Kidney glomerular epithelial cell (primary cell): ENCODE measurements around the gene GALE.
"Not testable (repeated sequence)": the region's sequence is repeated elsewhere in the genome, so short reads cannot be mapped to it uniquely, and the experiment has no call there.

Experiments
- DNase-seq: peaks from one replicate; lab custom pipeline; 2025; lab: John Stamatoyannopoulos, UW

GALE gene

DNA sequence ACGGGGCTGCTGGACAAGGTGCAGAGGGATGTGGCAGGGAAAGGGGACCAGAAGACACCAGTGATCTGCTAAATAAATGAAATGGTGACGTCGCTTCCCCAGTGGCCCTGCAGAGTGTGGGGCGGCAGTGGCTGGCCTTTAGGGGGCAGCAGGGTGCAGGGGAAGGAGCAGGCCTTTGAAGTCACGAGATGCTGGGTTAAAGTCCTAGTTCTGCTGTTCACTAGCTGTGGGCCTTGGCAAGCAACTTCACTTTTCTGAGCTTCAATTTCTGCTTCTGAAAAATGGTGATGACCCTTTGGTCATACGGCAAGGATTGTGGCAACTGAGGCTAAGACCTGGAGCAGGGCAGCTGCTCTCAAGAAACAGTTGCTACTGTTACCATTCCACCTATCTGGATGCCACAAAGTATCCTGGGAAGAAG lies 9.2 kb upstream of the GALE start:
- DNase-seq, result peak; percentile 47

DNA sequence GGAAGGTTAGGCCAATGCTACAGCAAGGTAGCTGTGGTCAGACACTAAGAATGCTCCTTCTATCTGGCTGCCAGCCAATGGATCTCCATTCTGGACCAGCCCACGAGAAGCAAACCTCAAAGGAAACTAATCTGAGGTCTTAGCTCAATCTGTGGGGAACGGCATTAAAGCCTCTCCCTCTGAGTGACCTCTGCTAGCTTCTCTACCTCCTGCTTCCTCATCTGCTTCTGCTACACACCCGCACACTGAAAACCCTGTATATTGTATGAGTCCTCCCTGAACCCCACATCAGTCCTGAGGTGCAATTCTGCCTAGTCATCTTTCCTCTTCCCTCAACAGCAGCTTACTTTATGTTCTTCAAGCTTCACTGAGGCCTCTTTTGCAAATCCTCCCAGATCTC lies 6.9 kb upstream of the GALE start:
- DNase-seq, result no peak

DNA sequence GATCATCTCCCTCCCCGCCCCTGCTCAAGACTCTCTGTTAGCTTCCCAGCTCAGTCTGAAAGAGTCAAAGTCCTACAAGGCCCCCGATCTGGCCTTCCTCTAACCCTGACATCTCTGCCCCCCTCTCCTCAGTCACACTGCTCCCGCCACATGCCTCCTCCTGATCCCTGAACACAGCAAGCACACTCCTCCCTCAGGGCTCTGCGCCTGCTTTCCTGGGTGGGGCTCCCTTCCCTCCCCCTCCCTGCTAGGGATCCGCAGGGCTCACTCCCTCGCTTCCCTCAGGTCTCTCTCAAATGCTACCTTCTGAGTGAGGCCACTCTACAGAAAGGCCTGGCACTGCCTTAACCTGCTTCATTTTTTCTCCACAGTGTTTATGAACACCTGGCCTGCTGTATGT lies 5.7 kb upstream of the GALE start:
- no peak for DNase-seq

DNA sequence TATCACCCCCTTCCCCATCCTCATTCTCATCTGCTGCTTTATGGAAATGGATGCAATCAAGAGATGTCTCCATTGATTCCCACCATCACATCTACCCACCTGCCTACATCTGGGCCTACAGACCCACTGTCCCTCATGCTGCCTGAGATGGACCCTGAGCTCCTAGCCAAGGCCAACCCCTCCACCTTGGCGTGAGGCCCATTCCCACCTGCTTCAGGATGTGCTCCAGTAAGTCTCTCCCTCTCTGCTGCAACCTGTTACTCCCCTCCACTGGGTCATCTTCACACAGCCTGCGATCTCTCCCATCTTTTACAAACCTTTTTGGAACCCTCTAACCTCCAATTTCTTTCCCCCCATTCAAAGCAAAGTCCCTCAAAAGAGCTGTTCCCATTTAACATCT lies 4.5 kb upstream of the GALE start:
- DNase-seq, result no peak

DNA sequence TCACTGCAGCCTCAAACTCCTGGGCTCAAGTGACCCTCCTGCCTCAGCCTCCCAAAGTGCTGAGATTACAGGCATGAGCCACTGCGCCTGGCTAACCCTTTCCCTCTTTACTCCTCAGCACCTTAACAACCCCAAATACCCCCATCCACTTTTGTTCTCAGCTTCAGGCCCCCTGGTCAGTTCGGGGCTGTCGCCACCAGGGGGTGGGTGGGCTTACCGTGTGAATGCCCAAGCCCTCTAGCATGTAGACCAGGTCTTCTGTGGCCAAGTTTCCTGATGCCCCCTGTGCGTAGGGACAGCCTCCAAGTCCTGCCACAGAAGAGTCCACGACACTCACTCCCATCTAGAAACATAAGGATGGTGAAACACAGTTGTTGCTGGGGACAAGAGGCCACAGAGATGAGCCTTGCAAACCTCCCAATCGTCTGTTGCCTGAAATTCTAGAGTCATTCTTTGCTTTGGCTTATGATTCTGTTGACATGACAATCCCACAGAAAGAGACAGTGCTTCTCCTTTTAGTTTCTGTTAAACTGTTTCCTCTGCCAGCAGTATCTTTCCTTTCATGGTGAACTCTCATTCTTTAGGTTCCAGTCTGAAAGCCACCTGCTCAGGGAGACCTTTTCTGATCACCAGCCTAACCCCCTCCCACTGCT lies 3.8 kb upstream of the GALE start:
- DNase-seq, result no peak

DNA sequence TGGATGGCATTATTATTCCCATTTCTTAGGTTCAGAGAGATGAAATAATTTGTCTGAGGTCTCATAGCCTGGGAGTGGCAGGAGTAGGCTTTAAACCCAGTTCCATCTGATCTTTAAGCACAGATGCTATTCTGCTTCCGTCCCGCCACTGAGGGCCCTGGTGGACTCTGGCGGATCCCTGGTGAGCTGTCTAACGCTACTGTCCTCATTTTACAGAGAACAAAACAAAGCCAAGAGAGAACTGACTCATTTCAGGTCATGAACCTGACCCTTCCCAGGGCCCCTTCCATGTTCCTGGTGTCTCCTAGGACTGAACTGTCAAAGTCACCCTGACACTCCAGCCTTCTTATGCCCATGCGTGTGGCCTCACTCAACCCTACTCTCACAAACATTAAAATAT lies 3.1 kb upstream of the GALE start:
- no peak for DNase-seq

DNA sequence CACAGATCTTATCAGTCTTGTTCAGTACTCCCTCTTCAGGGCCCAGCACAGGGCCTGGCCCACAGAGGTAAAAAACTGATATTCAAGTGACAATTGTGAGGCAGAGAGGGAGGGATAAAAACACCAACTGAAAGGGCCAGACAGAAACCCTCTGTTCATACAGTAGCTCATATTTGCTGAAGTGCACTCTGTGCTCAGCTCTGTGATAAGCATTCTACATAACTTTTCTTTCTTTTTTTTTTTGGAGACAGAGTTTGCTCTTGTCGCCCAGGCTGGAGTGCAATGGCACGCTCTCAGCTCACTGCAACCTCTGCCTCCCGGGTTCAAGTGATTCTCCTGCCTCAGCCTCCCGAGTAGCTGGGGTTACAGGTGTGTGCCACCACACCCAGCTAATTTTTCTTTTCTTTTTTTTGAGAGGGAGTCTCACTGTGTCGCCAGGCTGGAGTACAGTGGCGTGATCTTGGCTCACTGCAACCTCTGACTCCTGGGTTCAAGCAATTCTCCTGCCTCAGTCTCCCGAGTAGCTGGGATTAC lies 2.3 kb upstream of the GALE start:
- not testable (repeated sequence) for DNase-seq

DNA sequence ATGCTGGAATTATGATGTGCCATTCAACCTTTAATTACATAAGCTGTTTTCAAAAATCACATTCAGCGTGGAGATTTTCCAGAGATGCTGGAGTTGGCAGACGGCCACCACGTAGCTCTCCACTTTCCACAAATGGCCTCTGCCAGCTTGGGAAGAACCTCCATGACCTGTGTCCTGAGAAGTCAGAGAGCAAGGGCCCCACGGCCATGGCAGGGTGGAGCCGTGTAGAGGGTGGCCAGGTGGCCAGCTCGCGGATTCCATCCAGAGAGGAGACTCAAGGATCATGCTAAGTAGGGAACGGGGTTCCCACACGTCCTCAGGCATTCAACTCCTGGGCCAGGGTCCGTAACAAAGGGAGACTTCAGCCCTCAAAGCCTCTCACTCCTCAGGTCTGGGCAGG lies 1.3 kb upstream of the GALE start:
- DNase-seq, result no peak

DNA sequence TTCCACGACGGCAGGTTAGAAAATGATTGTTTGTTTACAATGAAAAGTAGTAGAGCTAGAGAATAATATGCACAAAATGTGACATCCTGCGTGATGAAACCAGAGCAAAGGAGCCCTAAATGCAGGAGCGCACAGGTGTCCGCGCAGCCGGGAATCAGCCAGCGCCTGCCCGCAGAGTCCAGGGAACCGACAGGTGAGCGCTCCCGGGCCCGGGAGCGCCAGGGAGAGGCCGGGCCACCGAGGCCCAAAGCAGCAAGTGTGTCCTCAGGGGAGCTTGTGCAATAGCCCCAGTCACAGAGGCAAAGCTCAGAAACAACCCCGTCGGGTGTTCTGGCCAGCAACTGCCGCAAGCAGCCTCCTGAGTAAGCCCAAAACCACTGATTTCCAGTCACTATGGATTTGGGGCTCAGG lies 789 bp upstream of the GALE start:
- DNase-seq, result no peak

DNA sequence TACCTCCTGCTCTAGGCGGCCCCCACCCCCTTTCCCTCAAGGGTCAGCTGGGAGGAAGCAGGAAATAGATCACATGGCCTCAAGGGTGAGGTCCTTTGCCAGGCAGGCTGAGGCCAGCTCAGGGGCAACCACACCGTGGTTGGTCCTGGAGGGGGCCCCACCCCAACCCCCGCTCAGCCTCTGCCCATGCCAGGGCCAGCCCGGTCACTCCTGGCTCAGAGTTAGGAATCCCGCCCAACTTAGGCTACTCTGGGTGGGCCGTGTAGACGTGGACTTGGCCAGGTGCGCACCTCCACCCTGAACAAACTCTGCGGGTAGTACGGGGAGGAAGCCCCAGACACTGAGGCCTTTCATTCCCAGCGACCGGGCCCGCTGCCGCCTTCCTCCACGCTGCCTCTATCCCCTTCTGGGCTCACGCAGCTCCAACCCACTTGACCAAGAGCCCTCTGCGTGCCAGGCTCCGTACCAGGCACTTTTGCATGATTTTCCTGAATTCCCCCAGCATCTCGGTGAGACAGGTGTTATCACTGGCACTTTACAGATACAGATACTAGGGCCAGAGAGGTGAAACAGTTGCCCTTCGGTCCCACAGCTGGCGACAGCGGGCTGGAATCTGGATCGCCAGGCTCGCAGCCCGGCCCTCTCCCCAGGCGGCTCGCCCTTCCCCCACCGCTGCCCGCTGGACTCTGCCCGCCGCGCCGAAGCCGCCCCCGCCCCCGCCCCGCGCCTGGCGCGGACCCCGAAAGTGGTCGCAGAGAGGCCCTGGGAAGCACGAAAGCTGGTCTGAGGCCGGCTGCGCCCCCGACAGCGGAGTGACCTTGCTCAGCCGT lies 769 bp downstream of the GALE start:
- DNase-seq, result peak; percentile 61

DNA sequence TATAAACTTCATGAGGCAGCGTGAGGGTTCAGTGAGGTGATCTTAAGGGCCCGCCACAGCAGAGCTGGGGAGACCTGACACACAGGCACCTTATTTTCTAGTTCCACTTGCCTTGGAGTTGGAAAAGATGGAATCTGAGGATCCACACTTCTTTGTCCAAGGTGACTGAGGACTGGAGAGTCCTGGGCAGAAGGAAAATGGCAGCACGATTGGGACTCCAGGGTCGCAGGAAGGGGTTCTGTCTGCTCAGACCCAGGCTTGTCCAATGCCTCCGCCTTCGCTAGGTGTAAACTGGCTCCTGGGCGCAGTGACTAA lies 1.3 kb downstream of the GALE start:
- no peak for DNase-seq

DNA sequence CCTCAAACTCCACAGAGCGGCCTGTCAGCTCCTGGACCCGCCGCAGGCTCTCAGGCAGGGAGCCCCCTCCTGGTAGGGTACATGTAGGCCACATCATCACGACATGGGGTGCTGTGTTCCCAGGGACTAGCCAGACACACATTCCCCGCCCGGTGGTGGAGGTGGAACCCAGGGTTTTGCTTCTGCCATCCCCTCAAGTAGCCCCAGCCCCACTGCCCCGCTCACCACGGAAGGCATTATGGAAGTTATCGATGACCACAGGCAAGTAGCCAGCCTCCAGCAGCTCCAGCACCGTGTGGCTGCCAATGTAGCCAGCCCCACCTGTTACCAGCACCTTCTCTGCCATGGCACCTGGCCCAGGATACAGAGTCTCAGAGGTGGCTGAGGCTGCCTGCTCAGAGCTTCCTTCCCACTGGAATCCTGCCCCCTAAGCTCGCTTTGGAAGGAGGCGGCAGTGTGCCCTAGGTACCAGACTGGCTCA lies 1.9 kb downstream of the GALE start:
- DNase-seq, result no peak

DNA sequence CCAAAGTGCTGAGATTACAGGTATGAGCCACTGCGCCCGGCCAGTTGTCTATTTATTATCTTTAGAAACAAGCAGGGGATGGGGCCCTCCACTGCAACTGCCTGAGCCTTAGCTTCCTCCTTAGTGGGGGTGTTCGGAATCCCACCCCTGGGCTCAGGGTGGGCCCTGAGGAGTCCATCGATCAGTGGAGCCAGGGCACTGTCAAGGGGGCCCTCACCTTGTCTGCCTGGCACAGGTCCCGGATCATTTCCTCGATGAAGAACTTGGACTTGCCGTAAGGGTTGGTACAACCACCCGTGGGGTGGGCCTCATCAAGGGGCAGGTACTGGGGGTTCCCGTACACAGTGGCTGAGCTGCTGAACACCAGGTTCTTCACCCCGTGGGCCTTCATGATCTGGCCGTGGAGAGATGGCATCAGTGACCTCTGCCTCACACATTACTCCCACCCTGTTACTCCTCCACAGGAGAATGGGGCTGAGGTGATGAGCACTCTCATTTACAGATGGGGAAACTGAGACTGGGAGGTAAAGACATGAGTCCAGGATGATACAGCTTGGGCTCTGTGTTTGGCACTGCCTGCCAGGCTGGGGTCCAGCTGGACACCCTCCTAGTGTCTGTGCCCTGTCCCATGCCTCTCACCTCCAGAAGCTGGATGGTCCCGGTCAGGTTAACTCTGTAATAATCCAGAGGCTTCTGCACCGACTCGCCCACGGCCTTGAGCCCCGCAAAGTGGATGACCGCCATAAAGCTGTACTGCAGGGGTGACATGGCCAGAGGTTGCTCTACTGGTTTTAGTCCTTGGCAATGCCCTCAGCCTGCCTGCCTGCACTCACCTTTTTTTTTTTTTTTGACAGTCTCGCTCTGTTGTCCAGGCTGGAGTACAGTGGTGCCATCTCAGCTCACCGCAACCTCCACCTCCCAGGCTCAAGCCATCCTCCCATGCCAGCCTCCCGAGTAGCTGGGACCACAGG lies 2.8 kb downstream of the GALE start:
- no peak for DNase-seq

DNA sequence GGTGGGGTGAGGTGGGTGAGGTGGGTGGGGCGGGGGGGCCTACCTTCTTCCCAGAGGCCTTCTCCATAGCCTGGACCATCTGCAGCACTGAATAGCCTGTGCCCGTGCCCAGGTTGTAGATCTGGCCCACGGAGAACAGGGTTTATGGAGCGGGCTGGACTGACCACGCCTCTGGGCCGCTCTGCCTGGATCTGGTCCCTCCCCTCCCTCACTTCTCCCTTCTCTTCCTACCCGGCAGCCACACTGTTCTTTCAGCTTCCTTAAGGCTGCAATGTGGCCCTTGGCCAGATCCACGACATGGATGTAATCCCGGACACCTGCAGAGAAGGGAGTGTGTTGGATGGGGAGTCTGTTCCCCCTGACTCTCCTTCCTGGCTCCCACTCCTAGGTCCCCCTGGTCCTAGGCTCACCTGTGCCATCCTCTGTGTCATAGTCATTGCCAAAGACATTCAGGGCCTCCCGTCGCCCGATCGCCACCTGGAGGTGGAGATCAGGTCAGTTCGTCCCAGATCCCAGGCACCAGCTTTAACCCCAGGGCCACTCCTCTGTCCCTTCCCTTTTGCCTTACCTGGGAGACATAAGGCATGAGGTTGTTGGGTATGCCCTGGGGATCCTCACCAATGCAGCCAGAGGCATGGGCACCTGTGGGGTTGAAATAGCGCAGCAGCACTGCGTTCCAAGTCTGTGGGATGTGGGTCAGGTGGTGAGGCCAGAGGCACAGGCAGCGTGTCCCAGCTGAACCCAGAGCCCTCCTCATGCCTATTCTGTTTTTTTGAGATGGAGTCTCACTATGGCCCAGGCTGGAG lies 3.9 kb downstream of the GALE start:
- no peak for DNase-seq

DNA sequence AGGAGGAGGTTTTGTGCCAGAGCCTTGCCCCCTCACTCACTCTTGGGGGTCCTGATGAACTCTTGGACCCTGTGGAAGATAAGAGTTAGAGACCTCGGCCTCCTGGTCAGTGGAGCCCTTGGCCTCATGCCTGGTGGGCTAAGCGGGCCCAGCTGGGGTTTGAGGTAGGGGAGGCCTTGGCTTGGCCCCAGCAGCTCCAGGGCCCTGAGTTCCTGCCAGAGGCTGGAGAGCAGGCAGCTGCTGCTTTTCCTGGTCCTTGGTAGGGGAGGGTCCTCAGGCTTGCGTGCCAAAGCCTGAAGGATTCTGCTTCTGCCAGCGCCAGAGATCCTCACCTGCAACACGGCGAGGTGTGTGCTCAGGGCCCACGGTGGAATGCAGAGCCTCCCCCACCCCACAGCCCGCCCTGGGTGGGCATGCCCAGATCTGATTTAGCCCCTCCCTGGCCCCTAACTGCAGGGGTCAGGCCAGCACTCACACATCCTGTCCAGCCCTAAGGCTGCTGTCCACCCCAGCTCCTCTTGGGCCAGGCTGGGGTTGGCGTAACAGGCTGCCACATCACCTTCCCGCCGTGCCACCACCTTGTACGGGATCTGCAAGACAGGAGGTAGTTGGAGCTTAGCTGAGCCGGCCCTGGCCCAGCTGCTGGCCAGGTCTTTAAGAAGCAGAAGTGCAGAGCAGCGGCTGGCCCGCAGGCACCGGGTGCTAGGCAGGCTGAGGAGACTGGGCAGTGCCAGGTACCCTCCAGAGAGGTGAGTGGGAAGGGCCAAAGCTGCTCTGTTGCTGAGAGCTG lies 4.7 kb downstream of the GALE start:
- no peak for DNase-seq

DNA sequence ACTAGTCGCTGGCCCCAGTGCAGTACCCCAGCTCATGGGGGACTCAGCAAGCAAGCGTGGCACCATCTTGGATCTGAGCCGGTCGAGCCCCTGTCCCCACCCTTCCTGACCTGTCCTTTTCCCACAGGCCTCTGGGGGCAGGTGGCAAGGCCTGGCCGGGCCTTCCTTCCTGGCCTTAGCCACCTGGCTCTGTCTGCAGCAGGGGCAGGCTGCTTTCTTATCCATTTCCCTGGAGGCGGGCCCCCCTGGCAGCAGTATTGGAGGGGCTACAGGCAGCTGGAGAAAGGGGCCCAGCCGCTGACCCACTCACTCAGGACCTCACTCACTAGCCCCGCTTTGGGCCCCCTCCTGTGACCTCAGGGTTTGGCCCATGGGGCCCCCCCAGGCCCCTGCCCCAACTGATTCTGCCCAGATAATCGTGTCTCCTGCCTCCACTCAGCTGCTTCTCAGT lies 5.8 kb downstream of the GALE start:
- not testable (repeated sequence) for DNase-seq

DNA sequence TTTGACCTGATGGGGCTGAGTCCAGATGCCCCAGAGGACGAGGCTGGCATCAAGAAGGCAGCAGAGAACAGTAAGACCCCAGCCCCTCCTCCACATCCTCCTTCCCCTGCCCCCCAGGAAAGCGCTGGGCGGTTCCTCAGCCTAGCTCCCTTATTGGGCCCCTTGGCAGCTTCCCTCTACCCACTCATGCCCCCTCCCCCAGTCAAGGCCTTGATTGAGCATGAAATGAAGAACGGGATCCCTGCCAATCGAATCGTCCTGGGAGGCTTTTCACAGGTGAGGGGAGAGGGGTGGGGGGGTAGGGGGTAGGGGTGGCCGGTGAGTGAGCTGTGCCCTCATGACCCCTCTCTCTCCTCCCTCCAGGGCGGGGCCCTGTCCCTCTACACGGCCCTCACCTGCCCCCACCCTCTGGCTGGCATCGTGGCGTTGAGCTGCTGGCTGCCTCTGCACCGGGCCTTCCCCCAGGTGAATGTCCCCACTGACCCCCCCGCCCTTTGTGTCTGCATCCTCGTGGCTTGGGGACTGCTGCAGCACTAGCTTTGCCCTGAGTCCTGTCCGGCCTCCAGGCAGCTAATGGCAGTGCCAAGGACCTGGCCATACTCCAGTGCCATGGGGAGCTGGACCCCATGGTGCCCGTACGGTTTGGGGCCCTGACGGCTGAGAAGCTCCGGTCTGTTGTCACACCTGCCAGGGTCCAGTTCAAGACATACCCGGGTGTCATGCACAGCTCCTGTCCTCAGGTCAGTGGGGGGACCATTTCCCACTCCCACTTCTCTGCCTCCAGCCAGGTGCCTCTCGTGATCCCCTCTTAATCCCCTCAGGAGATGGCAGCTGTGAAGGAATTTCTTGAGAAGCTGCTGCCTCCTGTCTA lies 6.5 kb downstream of the GALE start:
- DNase-seq, result no peak

DNA sequence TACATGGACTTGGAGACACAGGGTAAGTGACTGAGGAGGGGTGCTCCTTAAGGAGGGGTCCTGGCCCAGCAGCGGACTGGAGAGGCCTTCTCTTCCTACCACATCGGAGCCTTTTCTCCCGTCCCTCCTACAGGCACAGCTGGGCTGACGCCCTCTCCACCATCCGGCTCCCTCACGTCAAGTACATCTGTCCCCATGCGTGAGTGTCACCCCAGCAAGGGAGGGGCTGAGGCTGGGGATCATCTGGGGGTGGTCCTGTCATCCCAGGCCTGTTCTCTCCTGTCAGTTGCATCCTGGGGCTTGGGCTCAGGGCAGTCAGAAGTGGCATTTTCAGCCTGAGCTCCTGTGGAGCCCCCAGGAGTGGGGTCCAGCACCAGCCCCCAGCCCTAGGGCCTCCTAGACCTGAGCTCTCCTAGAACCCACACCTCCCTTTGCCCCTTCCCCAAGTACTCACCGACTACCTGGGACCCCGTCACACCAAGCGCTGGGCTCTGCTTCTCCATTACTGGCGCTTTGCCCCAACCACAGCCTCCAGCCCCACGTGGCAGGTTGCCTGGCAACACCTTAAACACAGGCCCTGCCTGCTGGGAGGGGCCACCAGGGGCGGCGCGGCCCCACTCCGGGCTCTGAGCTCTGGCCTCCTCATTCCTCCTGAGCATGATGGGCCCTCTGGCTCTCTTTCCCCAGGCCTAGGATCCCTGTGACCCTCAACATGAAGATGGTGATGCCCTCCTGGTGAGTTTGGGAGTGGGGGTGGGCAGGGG lies 7.4 kb downstream of the GALE start:
- no peak for DNase-seq
